Measurements from ENCODE around the gene TIMM44. TPM values are rescaled to one million over a fixed set of nuclear protein-coding genes. Genes with fewer than 3 reads are reported as not detected.
"Not testable (repeated sequence)": the region's sequence is repeated elsewhere in the genome, so short reads cannot be mapped to it uniquely, and the experiment has no call there.

TIMM44 gene
- polyA plus RNA-seq, 1 donor (not counting 4 experiments of a cell fraction or from before 2014, with no cell fraction given), result 34.8 TPM

GRCh38 chr19:7961920-7962626, 18.6 kb upstream of the TIMM44 start:
- Histone ChIP-seq H3K4me2 (ENCODE audit: control insufficient read depth, extremely low read depth, insufficient read depth, low read depth, low read length) (no peak overlapping the region), H3K27me3 (ENCODE audit: control insufficient read depth, extremely low read depth, insufficient read depth, low read length) (no peaks in the 10 kb centered on the region), H3K79me2 (ENCODE audit: control insufficient read depth, insufficient read depth, low read length) (no peaks in the 10 kb centered on the region), H4K20me1 (ENCODE audit: control insufficient read depth, extremely low read depth, insufficient read depth, low read length) (no peaks in the 10 kb centered on the region), H3K4me1 (ENCODE audit: control insufficient read depth, extremely low read depth, insufficient read depth, low read length) (no peaks in the 10 kb centered on the region), H3K27ac (ENCODE audit: control insufficient read depth, insufficient read depth, low read length) (no peak overlapping the region), H3K9me3 (ENCODE audit: control insufficient read depth, low read depth, low read length) (no peaks in the 10 kb centered on the region), H3K9ac (ENCODE audit: control insufficient read depth, extremely low read depth, insufficient read depth, low read length) (no peak overlapping the region), H2AFZ (ENCODE audit: control insufficient read depth, low read length) (no peak overlapping the region), H3K36me3 (ENCODE audit: control insufficient read depth in 2 of 2, extremely low read depth in 1 of 2, insufficient read depth in 2 of 2, low read length in 2 of 2) (peaks cover 15 to 24% of the 10 kb centered on the region in 2 experiments), H3K4me3 (ENCODE audit: control insufficient read depth in 2 of 3, extremely low read depth in 1 of 3, insufficient read depth in 2 of 3, low read depth in 1 of 3, low read length in 3 of 3) (no peak overlapping the region), H3K9me1 (ENCODE audit: control insufficient read depth, extremely low read depth, insufficient read depth, low read length) (no peaks in the 10 kb centered on the region)
- dilution Hi-C loops (cut with MboI; ENCODE audit: extremely low pct_ligation_motif_present, low sequenced_read_pairs), result no loop called here
- DNase-seq (ENCODE audit: low read depth, low spot score), result no peak
- no peak for TF ChIP-seq EZH2 (IDR thresholded peaks at IDR 0.05; ENCODE audit: low read length)
- no peak for TF ChIP-seq CTCF (optimal IDR thresholded peaks at IDR 0.05 in 1 of 3, IDR thresholded peaks at IDR 0.05 in 1 of 3, conservative IDR thresholded peaks at IDR 0.05 in 1 of 3; ENCODE audit: extremely low read depth in 1 of 3, insufficient read depth in 2 of 3, low read length in 3 of 3)
- FAIRE-seq, result no peak

- H2AFZ ChIP-seq (ENCODE audit: control insufficient read depth, low read length); H3K27ac ChIP-seq (ENCODE audit: control insufficient read depth, insufficient read depth, low read length); H3K4me3 ChIP-seq (ENCODE audit: control insufficient read depth in 2 of 3, extremely low read depth in 1 of 3, insufficient read depth in 2 of 3, low read depth in 1 of 3, low read length in 3 of 3); H3K4me1 ChIP-seq (ENCODE audit: control insufficient read depth, extremely low read depth, insufficient read depth, low read length); H3K9me1 ChIP-seq (ENCODE audit: control insufficient read depth, extremely low read depth, insufficient read depth, low read length); H4K20me1 ChIP-seq (ENCODE audit: control insufficient read depth, extremely low read depth, insufficient read depth, low read length); DNase-seq (ENCODE audit: low read depth, low spot score); H3K79me2 ChIP-seq (ENCODE audit: control insufficient read depth, insufficient read depth, low read length); FAIRE-seq; H3K9me3 ChIP-seq (ENCODE audit: control insufficient read depth, low read depth, low read length); H3K9ac ChIP-seq (ENCODE audit: control insufficient read depth, extremely low read depth, insufficient read depth, low read length); H3K27me3 ChIP-seq (ENCODE audit: control insufficient read depth, extremely low read depth, insufficient read depth, low read length); H3K4me2 ChIP-seq (ENCODE audit: control insufficient read depth, extremely low read depth, insufficient read depth, low read depth, low read length); dilution Hi-C loops (cut with MboI; ENCODE audit: extremely low pct_ligation_motif_present, low sequenced_read_pairs): not testable (repeated sequence)
- peaks cover 14 to 22% of the 10 kb centered on the region in 2 experiments for H3K36me3 ChIP-seq (ENCODE audit: control insufficient read depth in 2 of 2, extremely low read depth in 1 of 2, insufficient read depth in 2 of 2, low read length in 2 of 2)
Measured at GRCh38 chr19:7961082-7961481, 17.6 kb upstream of the TIMM44 start.

- no peaks in the 10 kb centered on the region for H3K9me1 ChIP-seq (ENCODE audit: control insufficient read depth, extremely low read depth, insufficient read depth, low read length)
- H3K27me3 ChIP-seq (ENCODE audit: control insufficient read depth, extremely low read depth, insufficient read depth, low read length), result no peaks in the 10 kb centered on the region
- H3K9ac ChIP-seq (ENCODE audit: control insufficient read depth, extremely low read depth, insufficient read depth, low read length), result no peak overlapping the region
- TF ChIP-seq CTCF (optimal IDR thresholded peaks at IDR 0.05 in 1 of 3, IDR thresholded peaks at IDR 0.05 in 1 of 3, conservative IDR thresholded peaks at IDR 0.05 in 1 of 3; ENCODE audit: extremely low read depth in 1 of 3, insufficient read depth in 2 of 3, low read length in 3 of 3) (no peak), EZH2 (IDR thresholded peaks at IDR 0.05; ENCODE audit: low read length) (no peak)
- peaks cover 10 to 21% of the 10 kb centered on the region in 2 experiments for H3K36me3 ChIP-seq (ENCODE audit: control insufficient read depth in 2 of 2, extremely low read depth in 1 of 2, insufficient read depth in 2 of 2, low read length in 2 of 2)
- H3K4me1 ChIP-seq (ENCODE audit: control insufficient read depth, extremely low read depth, insufficient read depth, low read length), result no peaks in the 10 kb centered on the region
- no peaks in the 10 kb centered on the region for H4K20me1 ChIP-seq (ENCODE audit: control insufficient read depth, extremely low read depth, insufficient read depth, low read length)
- dilution Hi-C loops (cut with MboI; ENCODE audit: extremely low pct_ligation_motif_present, low sequenced_read_pairs), result no loop called here
- no peak overlapping the region for H3K4me3 ChIP-seq (ENCODE audit: control insufficient read depth in 2 of 3, extremely low read depth in 1 of 3, insufficient read depth in 2 of 3, low read depth in 1 of 3, low read length in 3 of 3)
- no peak overlapping the region for H2AFZ ChIP-seq (ENCODE audit: control insufficient read depth, low read length)
- H3K9me3 ChIP-seq (ENCODE audit: control insufficient read depth, low read depth, low read length), result no peaks in the 10 kb centered on the region
- H3K27ac ChIP-seq (ENCODE audit: control insufficient read depth, insufficient read depth, low read length), result no peak overlapping the region
- H3K4me2 ChIP-seq (ENCODE audit: control insufficient read depth, extremely low read depth, insufficient read depth, low read depth, low read length), result no peak overlapping the region
- FAIRE-seq (no peak), DNase-seq (ENCODE audit: low read depth, low spot score) (no peak)
- H3K79me2 ChIP-seq (ENCODE audit: control insufficient read depth, insufficient read depth, low read length), result no peaks in the 10 kb centered on the region
Measured at GRCh38 chr19:7959211-7959610, 15.7 kb upstream of the TIMM44 start.
